A549 (cell line): ENCODE data around the gene SHC1. TPM values are rescaled to one million over a fixed set of nuclear protein-coding genes. Genes with fewer than 3 reads are reported as not detected.

Experiments used
- ATAC-seq, 2 experiments: fragments of 200-7000 bp in 1 of 2; fragments of >200 bp in 1 of 2; cut with Nextera tagmentation in 1 of 2; cut with Tn5 transposase in 1 of 2; 3 replicates each; pipeline versions ENCODE4 v1.8.0 to v1.9.1; 2018 to 2020; ENCODE audit warnings: mild to moderate bottlenecking in 1 of 2, moderate library complexity in 1 of 2
- CTCF ChIA-PET: fragments of 300-600 bp; sonication (Branson Sonifier 250); formaldehyde crosslinking; extraction: SDS; loops from one replicate; lab custom pipeline; 2021; ENCODE audit warnings: antibody characterized with exemption, inconsistent platforms; lab: Yijun Ruan, JAX
- POLR2A ChIA-PET: fragments of 350-600 bp; formaldehyde crosslinking; extraction: SDS; loops from one replicate; lab custom pipeline; 2021; ENCODE audit warnings: antibody characterized with exemption, inconsistent platforms; lab: Yijun Ruan, JAX
- DNase-seq, 2 experiments: peaks; one replicate each; pipeline versions ENCODE4 v3.0.0 to v3.0.0-alpha.2; 2011 to 2016; ENCODE audit warnings: low read depth in 1 of 2, low spot score in 1 of 2
- FAIRE-seq: peaks from 2 replicates; lab custom pipeline; 2011; peaks lifted over from hg19 to GRCh38; lab: Jason Lieb, UNC
- H3K27ac ChIP-seq, 2 experiments: fragments of >200 bp; sonication (Bioruptor Twin); formaldehyde crosslinking; 3 replicates each; pipeline ENCODE4 v1.5.1; 2016 to 2017
- H3K4me1 ChIP-seq: fragments of >200 bp; sonication (Bioruptor Twin); formaldehyde crosslinking; 3 replicates; pipeline ENCODE4 v1.6.1; 2016
- H3K4me2 ChIP-seq: fragments of >200 bp; sonication (Bioruptor Twin); formaldehyde crosslinking; 3 replicates; pipeline ENCODE4 v1.6.1; 2016
- H3K4me3 ChIP-seq: fragments of >200 bp; sonication (Bioruptor Twin); formaldehyde crosslinking; 3 replicates; pipeline ENCODE4 v1.5.1; 2016
- H3K9me3 ChIP-seq: fragments of >200 bp; sonication (Bioruptor Twin); formaldehyde crosslinking; 3 replicates; pipeline ENCODE4 v1.6.1; 2016
- ATOH8 ChIP-seq: fragments of 250-450 bp; sonication (Bioruptor Pico); IDR thresholded peaks from 2 replicates; pipeline ENCODE4 v1.5.0; 2020; ENCODE audit warnings: low read depth, mild to moderate bottlenecking, moderate library complexity
- BCL3 ChIP-seq: fragments of >200 bp; sonication (Bioruptor Twin); formaldehyde crosslinking; IDR thresholded peaks from 3 replicates; pipeline ENCODE4 v1.6.1; 2016
- CBX8 ChIP-seq: fragments of 200-600 bp; sonication (generic); IDR thresholded peaks from 2 replicates; pipeline ENCODE4 v1.6.1; 2016
- CTCF ChIP-seq: fragments of >200 bp; sonication (Bioruptor Twin); formaldehyde crosslinking; IDR thresholded peaks from 3 replicates; pipeline ENCODE4 v1.5.1; 2016
- E2F6 ChIP-seq: IDR thresholded peaks from 2 replicates; pipeline ENCODE4 v1.6.1; 2012; ENCODE audit warnings: low read depth, borderline replicate concordance
- EHF ChIP-seq: fragments of 250-450 bp; sonication (Bioruptor Pico); IDR thresholded peaks from 2 replicates; pipeline ENCODE4 v1.5.0; 2020; ENCODE audit warnings: mild to moderate bottlenecking
- FOSB ChIP-seq: fragments of 250-450 bp; sonication (Bioruptor Pico); IDR thresholded peaks from 2 replicates; pipeline ENCODE4 v1.5.0; 2020; ENCODE audit warnings: mild to moderate bottlenecking, moderate library complexity
- FOXS1 ChIP-seq: fragments of 250-450 bp; sonication (Bioruptor Pico); IDR thresholded peaks from 2 replicates; pipeline ENCODE4 v1.5.0; 2020; ENCODE audit warnings: mild to moderate bottlenecking, moderate library complexity
- GATA3 ChIP-seq: IDR thresholded peaks from 2 replicates; pipeline ENCODE4 v1.6.1; 2012; ENCODE audit warnings: borderline replicate concordance
- HEYL ChIP-seq: fragments of 250-450 bp; sonication (Bioruptor Pico); IDR thresholded peaks from 2 replicates; pipeline ENCODE4 v1.8.0; 2021; ENCODE audit warnings: mild to moderate bottlenecking, moderate library complexity
- HMGXB4 ChIP-seq: fragments of 250-450 bp; sonication (Bioruptor Pico); IDR thresholded peaks from 2 replicates; pipeline ENCODE4 v1.5.0; 2021; ENCODE audit warnings: mild to moderate bottlenecking, moderate library complexity, borderline replicate concordance
- JUN ChIP-seq, 2 experiments: fragments of >200 bp; sonication (Bioruptor Twin); formaldehyde crosslinking; IDR thresholded peaks; 2 replicates in 1 of 2; 3 replicates in 1 of 2; pipeline ENCODE4 v1.6.1; 2016 to 2017
- KDM1A ChIP-seq: fragments of 200-600 bp; sonication (generic); IDR thresholded peaks from 2 replicates; pipeline ENCODE4 v1.6.1; 2016; ENCODE audit warnings: low read depth, mild to moderate bottlenecking
- KDM5A ChIP-seq: fragments of 200-600 bp; sonication (generic); IDR thresholded peaks from 2 replicates; pipeline ENCODE4 v1.6.1; 2016; ENCODE audit warnings: antibody characterized with exemption, mild to moderate bottlenecking
- MAZ ChIP-seq: fragments of 150-350 bp; IDR thresholded peaks from 2 replicates; pipeline ENCODE4 v1.6.1; 2014; ENCODE audit warnings: antibody characterized with exemption, low read depth, low read length, borderline replicate concordance
- PBX3 ChIP-seq: IDR thresholded peaks from 2 replicates; pipeline ENCODE4 v1.6.1; 2012
- POLR2A ChIP-seq: IDR thresholded peaks from 2 replicates; pipeline ENCODE4 v1.6.1; 2012; ENCODE audit warnings: mild to moderate bottlenecking, low read length
- RARB ChIP-seq: fragments of 250-450 bp; sonication (Bioruptor Pico); IDR thresholded peaks from 2 replicates; pipeline ENCODE4 v1.8.0; 2021; ENCODE audit warnings: mild to moderate bottlenecking, moderate library complexity
- SMC3 ChIP-seq: fragments of >200 bp; sonication (Bioruptor Twin); formaldehyde crosslinking; IDR thresholded peaks from 3 replicates; pipeline ENCODE4 v1.6.1; 2018; ENCODE audit warnings: inconsistent platforms
- SREBF2 ChIP-seq: fragments of 450-650 bp; IDR thresholded peaks from 2 replicates; pipeline ENCODE4 v1.6.1; 2014; ENCODE audit warnings: mild to moderate bottlenecking, moderate library complexity
- TP53 ChIP-seq: fragments of 250-450 bp; sonication (Bioruptor Pico); IDR thresholded peaks from 2 replicates; pipeline ENCODE4 v1.5.0; 2021; ENCODE audit warnings: mild to moderate bottlenecking, moderate library complexity
- USF2 ChIP-seq: fragments of 450-650 bp; IDR thresholded peaks from 2 replicates; pipeline ENCODE4 v1.6.1; 2014; ENCODE audit warnings: antibody characterized with exemption
- ZNF302 ChIP-seq: fragments of 250-450 bp; sonication (Bioruptor Pico); IDR thresholded peaks from 2 replicates; pipeline ENCODE4 v1.9.0; 2021; ENCODE audit warnings: inconsistent platforms, mild to moderate bottlenecking, moderate library complexity
- WGBS: methylation state at CpG from one replicate; pipeline ENCODE4 v1.1.6; 2017; ENCODE audit errors: missing lambda C conversion rate; 5-methylcytosine and 5-hydroxymethylcytosine counted together
- polyA plus RNA-seq, 4 experiments: library from polyadenylated mRNA; depleted of rRNA in 3 of 4; stranded (reverse); fragments of >200 nt; fragmentation: RNase III in 1 of 4; extraction: RNeasy Plus Mini Kit Qiagen cat#74134 plus additional on column Dnase treatment in 1 of 4; gene quantifications; 2 replicates in 3 of 4; 3 replicates in 1 of 4; pipeline ENCODE4 v1.2.3, GENCODE V29; 2011 to 2017

Gene SHC1
- polyA plus RNA-seq, 2 of the 4 experiments (the other 2 are of a cell fraction), result 118 to 174 TPM

- Histone ChIP-seq H3K4me1 (peaks cover 27% of the 10 kb centered on the region), H3K4me2 (peak overlapping the region; percentile 93), H3K4me3 (peak overlapping the region; percentile 49), H3K9me3 (no peaks in the 10 kb centered on the region), H3K27ac (peak overlapping the region; percentile 49 to 82)
- ChIA-PET POLR2A (interaction anchor here (1.1 to 2.4 kb wide), 4 partner anchors 9 to 38 kb away, joined by 4 to 26 read pairs (median 7); partner anchors contain the start of genes CKS1B, LENEP and SHC1), CTCF (interaction anchor here (1.6 kb wide), 1 partner anchor 128 kb away, joined by 6 read pairs; no protein-coding TSS in a partner anchor)
- no peak for TF ChIP-seq HEYL
- TF ChIP-seq ATOH8 (CRISPR knock-in tag), result no peak
- TF ChIP-seq JUN (IDR thresholded peaks at IDR 0.05), result no peak
- TF ChIP-seq KDM1A, result no peak
- TF ChIP-seq RARB, result no peak
- no peak for TF ChIP-seq ZNF302 (CRISPR knock-in tag)
- TF ChIP-seq E2F6, result no peak
- no peak for TF ChIP-seq HMGXB4 (CRISPR knock-in tag)
- TF ChIP-seq FOSB (CRISPR knock-in tag), result no peak
- no peak for TF ChIP-seq MAZ
- no peak for TF ChIP-seq GATA3
- no peak for TF ChIP-seq TP53 (CRISPR knock-in tag)
- no peak for TF ChIP-seq FOXS1 (CRISPR knock-in tag)
- TF ChIP-seq POLR2A, result no peak
- TF ChIP-seq CTCF, result no peak
- TF ChIP-seq SREBF2, result no peak
- no peak for TF ChIP-seq CBX8
- TF ChIP-seq PBX3, result no peak
- FAIRE-seq (no peak), DNase-seq (no peak), ATAC-seq (no peak)
- 33% methylated on average over 6 of the region's 6 CpGs for WGBS
Observed at GRCh38 chr1:154956544-154956941, 14.0 kb downstream of the SHC1 start.

- Histone ChIP-seq H3K9me3 (no peaks in the 10 kb centered on the region), H3K4me1 (peaks cover 27% of the 10 kb centered on the region), H3K27ac (peak within 1 kb of the TSS; percentile 49 to 82), H3K4me3 (peak within 1 kb of the TSS; percentile 49), H3K4me2 (peak within 1 kb of the TSS; percentile 93)
- ATAC-seq, result peak; percentile 83 to 90
- peak; percentile 87 to 99 for DNase-seq
- ChIA-PET CTCF (interaction anchor here (0.6 to 2.4 kb wide), 6 partner anchors 9 to 396 kb away, joined by 3 to 13 read pairs (median 4); partner anchors contain the start of gene PMVK), POLR2A (interaction anchor here (0.5 to 2.4 kb wide), 7 partner anchors 10 to 347 kb away, joined by 3 to 26 read pairs (median 5); partner anchors contain the start of genes CKS1B, LENEP, PMVK and SHC1)
- WGBS, result under 1% methylated on average over 18 of the region's 18 CpGs
- FAIRE-seq, result no peak
- TF ChIP-seq KDM5A (peak; percentile 62; the same call in 1 of the 2 replicates), SMC3 (no peak), CTCF (0 out of 3 replicates have a peak, but pooled peaks have one; percentile 29), PBX3 (no peak), BCL3 (no peak), EHF (CRISPR knock-in tag) (no peak), USF2 (peak; percentile 74)
Observed at GRCh38 chr1:154955718-154956543, 14.6 kb downstream of the SHC1 start, which contains the start of gene PBXIP1. Gene PBXIP1, minus strand, starts transcription at chr1:154956099. Its CDS starts 2,378 bp downstream, at chr1:154953721.
